H1 (cell line): ENCODE results near the gene GALNT2. TPM values are rescaled to one million over a fixed set of nuclear protein-coding genes. Genes with fewer than 3 reads are reported as not detected.

Source experiments
- CTCF ChIA-PET: fragments of 300-600 bp; sonication (Branson Sonifier 250); formaldehyde crosslinking; loops from one replicate; lab custom pipeline; 2021; ENCODE audit not compliant: partially characterized antibody; lab: Charles Lee
- POLR2A ChIA-PET: fragments of 300-600 bp; sonication (Branson Sonifier 250); formaldehyde crosslinking; loops from one replicate; lab custom pipeline; 2021; ENCODE audit warnings: inconsistent platforms; ENCODE audit not compliant: partially characterized antibody; lab: Charles Lee
- DNase-seq, 2 experiments: peaks; one replicate each; pipeline versions ENCODE4 v3.0.0 to v3.0.0-alpha.2; 2010 to 2022; ENCODE audit warnings: low spot score in 2 of 2, low read depth in 1 of 2, mixed read lengths in 1 of 2
- FAIRE-seq: peaks from 2 replicates; lab custom pipeline; 2011; peaks lifted over from hg19 to GRCh38; lab: Jason Lieb, UNC
- H2AFZ ChIP-seq: 2 replicates; pipeline ENCODE4 v1.8.1; 2012; ENCODE audit warnings: low read length, inconsistent platforms
- H2AK5ac ChIP-seq: 2 replicates; pipeline ENCODE4 v1.6.1; 2013; ENCODE audit warnings: low read depth, low read length
- H2BK120ac ChIP-seq: replicated peaks from 2 replicates; pipeline ENCODE3; 2013; ENCODE audit warnings: low read depth, low read length, inconsistent platforms
- H2BK12ac ChIP-seq: 2 replicates; pipeline ENCODE4 v1.6.1; 2013; ENCODE audit warnings: low read depth, low read length
- H2BK15ac ChIP-seq: 2 replicates; pipeline ENCODE4 v1.6.1; 2013; ENCODE audit warnings: low read length
- H2BK20ac ChIP-seq: 2 replicates; pipeline ENCODE4 v1.6.1; 2013; ENCODE audit warnings: low read length
- H2BK5ac ChIP-seq: 2 replicates; pipeline ENCODE4 v1.6.1; 2013; ENCODE audit warnings: low read depth, low read length
- H3K14ac ChIP-seq: 2 replicates; pipeline ENCODE4 v1.6.1; 2013; ENCODE audit warnings: inconsistent platforms; ENCODE audit not compliant: insufficient read length
- H3K18ac ChIP-seq: 2 replicates; pipeline ENCODE4 v1.6.1; 2013; ENCODE audit warnings: low read length; ENCODE audit errors: extremely low read depth
- H3K23ac ChIP-seq: 2 replicates; pipeline ENCODE4 v1.6.1; 2013; ENCODE audit warnings: inconsistent platforms; ENCODE audit not compliant: insufficient read length
- H3K23me2 ChIP-seq: 2 replicates; pipeline ENCODE4 v1.6.1; 2013; ENCODE audit warnings: low read depth, low read length
- H3K27ac ChIP-seq: 2 replicates; pipeline ENCODE4 v1.6.1; 2011; ENCODE audit warnings: low read depth, low read length, inconsistent platforms
- H3K27me3 ChIP-seq, 4 experiments: replicated peaks in 1 of 4; 1 replicate in 1 of 4; 2 replicates in 3 of 4; pipeline versions ENCODE4 v1.6.1 to v1.8.1; 2011 to 2013; ENCODE audit warnings: low read length in 3 of 4, mild to moderate bottlenecking in 3 of 4, inconsistent platforms in 2 of 4, mixed read lengths in 2 of 4, moderate library complexity in 1 of 4; ENCODE audit not compliant: control insufficient read depth in 3 of 4, insufficient read depth in 3 of 4; ENCODE audit errors: extremely low read depth in 1 of 4
- H3K36me3 ChIP-seq, 4 experiments: 2 replicates each; pipeline versions ENCODE4 v1.6.1 to v1.8.1; 2011 to 2013; ENCODE audit warnings: mild to moderate bottlenecking in 4 of 4, low read length in 3 of 4, moderate library complexity in 2 of 4, control low read depth in 1 of 4, inconsistent platforms in 1 of 4; ENCODE audit not compliant: insufficient read depth in 4 of 4, control insufficient read depth in 2 of 4
- H3K4ac ChIP-seq: replicated peaks from 2 replicates; pipeline ENCODE3; 2013; ENCODE audit warnings: low read length, low read depth, mixed read lengths, inconsistent platforms; ENCODE audit not compliant: insufficient read length
- H3K4me1 ChIP-seq, 4 experiments: replicated peaks in 1 of 4; 1 replicate in 1 of 4; 2 replicates in 3 of 4; pipeline versions ENCODE4 v1.6.1 to v1.8.1; 2011 to 2013; ENCODE audit warnings: low read length in 3 of 4, inconsistent platforms in 2 of 4, mixed read lengths in 1 of 4; ENCODE audit not compliant: insufficient read depth in 4 of 4, control insufficient read depth in 3 of 4
- H3K4me2 ChIP-seq, 2 experiments: 2 replicates each; pipeline versions ENCODE4 v1.6.1 to v1.8.1; 2011 to 2013; ENCODE audit warnings: low read depth in 2 of 2, low read length in 2 of 2, control low read depth in 1 of 2, inconsistent platforms in 1 of 2, mild to moderate bottlenecking in 1 of 2; ENCODE audit not compliant: insufficient read depth in 1 of 2
- H3K4me3 ChIP-seq, 4 experiments: fragments of 200-600, 300-600 bp in 1 of 4; sonication (generic), shearing (Covaris generic), sonication (Bioruptor Twin) in 1 of 4; 2 replicates each; pipeline versions ENCODE4 v1.5.1 to v1.8.1; 2011 to 2016; ENCODE audit warnings: low read length in 4 of 4, low read depth in 3 of 4, control low read depth in 2 of 4, inconsistent platforms in 2 of 4, mild to moderate bottlenecking in 2 of 4, mixed read lengths in 1 of 4, moderate library complexity in 1 of 4; ENCODE audit not compliant: insufficient read depth in 2 of 4; ENCODE audit errors: extremely low read depth in 1 of 4
- H3K56ac ChIP-seq: replicated peaks from 2 replicates; pipeline ENCODE3; 2013; ENCODE audit warnings: low read depth, mild to moderate bottlenecking, mixed read lengths, low read length, inconsistent platforms; ENCODE audit not compliant: insufficient read length
- H3K79me1 ChIP-seq: 2 replicates; pipeline ENCODE4 v1.6.1; 2013; ENCODE audit warnings: low read depth, low read length, control low read depth
- H3K79me2 ChIP-seq, 2 experiments: 2 replicates each; pipeline versions ENCODE4 v1.6.1 to v1.8.1; 2012 to 2013; ENCODE audit warnings: low read length in 2 of 2, mild to moderate bottlenecking in 2 of 2, inconsistent platforms in 1 of 2; ENCODE audit not compliant: insufficient read depth in 2 of 2, control insufficient read depth in 1 of 2
- H3K9ac ChIP-seq, 4 experiments: replicated peaks in 1 of 4; 1 replicate in 1 of 4; 2 replicates in 3 of 4; pipeline versions ENCODE4 v1.6.1 to v1.8.1; 2011 to 2013; ENCODE audit warnings: low read depth in 3 of 4, low read length in 3 of 4, control low read depth in 2 of 4, mild to moderate bottlenecking in 2 of 4, moderate library complexity in 2 of 4, inconsistent platforms in 1 of 4; ENCODE audit errors: extremely low read depth in 1 of 4
- H3K9me3 ChIP-seq, 2 experiments: 2 replicates each; pipeline versions ENCODE4 v1.6.1 to v1.8.1; 2012 to 2013; ENCODE audit warnings: mild to moderate bottlenecking in 2 of 2, moderate library complexity in 2 of 2, control low read depth in 1 of 2, inconsistent platforms in 1 of 2, low read depth in 1 of 2, low read length in 1 of 2, mixed read lengths in 1 of 2; ENCODE audit not compliant: insufficient read depth in 2 of 2
- H4K20me1 ChIP-seq, 2 experiments: replicated peaks in 1 of 2; 2 replicates each; pipeline versions ENCODE3 to v1.8.1; 2011 to 2013; ENCODE audit warnings: inconsistent platforms in 2 of 2, low read length in 2 of 2, mild to moderate bottlenecking in 1 of 2; ENCODE audit not compliant: insufficient read depth in 2 of 2, control insufficient read depth in 1 of 2
- H4K5ac ChIP-seq: 2 replicates; pipeline ENCODE4 v1.6.1; 2013; ENCODE audit warnings: low read length, low read depth, mixed read lengths, inconsistent platforms; ENCODE audit not compliant: insufficient read length
- H4K8ac ChIP-seq: 2 replicates; pipeline ENCODE4 v1.8.0; 2013; ENCODE audit warnings: mild to moderate bottlenecking, moderate library complexity, low read length, inconsistent platforms; ENCODE audit not compliant: insufficient read depth; ENCODE audit errors: extremely low read depth
- H4K91ac ChIP-seq: replicated peaks from 2 replicates; pipeline ENCODE3; 2013; ENCODE audit warnings: low read length, mixed read lengths, inconsistent platforms; ENCODE audit not compliant: insufficient read length
- ATF2 ChIP-seq: IDR thresholded peaks from 2 replicates; pipeline ENCODE4 v1.6.1; 2012; ENCODE audit warnings: low read length, inconsistent platforms
- ATF3 ChIP-seq: IDR thresholded peaks from 2 replicates; pipeline ENCODE4 v1.6.1; 2011; ENCODE audit warnings: low read depth, mild to moderate bottlenecking, low read length; ENCODE audit not compliant: insufficient read depth
- BRCA1 ChIP-seq: IDR thresholded peaks from 2 replicates; pipeline ENCODE4 v1.6.1; 2012; ENCODE audit warnings: low read depth, low read length, improper control_type of control experiment
- CEBPB ChIP-seq: IDR thresholded peaks from 2 replicates; pipeline ENCODE4 v1.6.1; 2012; ENCODE audit warnings: low read depth, low read length
- EGR1 ChIP-seq: IDR thresholded peaks from 2 replicates; pipeline ENCODE4 v1.6.1; 2011; ENCODE audit warnings: low read depth, low read length, borderline replicate concordance
- GTF2F1 ChIP-seq: IDR thresholded peaks from 2 replicates; pipeline ENCODE4 v1.6.1; 2012; ENCODE audit warnings: low read depth, low read length, improper control_type of control experiment, borderline replicate concordance
- KDM1A ChIP-seq: fragments of 200-600, 300-600 bp; sonication (generic); IDR thresholded peaks from 2 replicates; pipeline ENCODE4 v1.7.1; 2016; ENCODE audit warnings: mild to moderate bottlenecking, low read length, borderline replicate concordance
- KDM4A ChIP-seq: IDR thresholded peaks from one replicate; pipeline ENCODE4 v1.7.1; 2012; ENCODE audit warnings: low read depth, mild to moderate bottlenecking, moderate library complexity, low read length, inconsistent platforms; ENCODE audit not compliant: severe bottlenecking
- NRF1 ChIP-seq: IDR thresholded peaks from 2 replicates; pipeline ENCODE4 v1.6.1; 2011; ENCODE audit warnings: mild to moderate bottlenecking, low read depth, low read length, improper control_type of control experiment
- RAD21 ChIP-seq, 2 experiments: IDR thresholded peaks in 1 of 2; conservative IDR thresholded peaks in 1 of 2; 2 replicates each; pipeline ENCODE4 v1.6.1; 2011; ENCODE audit warnings: low read depth in 2 of 2, low read length in 2 of 2, improper control_type of control experiment in 1 of 2, inconsistent platforms in 1 of 2, mild to moderate bottlenecking in 1 of 2, moderate library complexity in 1 of 2
- RFX5 ChIP-seq: IDR thresholded peaks from 2 replicates; pipeline ENCODE4 v1.6.1; 2011; ENCODE audit warnings: low read depth, low read length, improper control_type of control experiment, borderline replicate concordance
- TCF12 ChIP-seq: IDR thresholded peaks from 2 replicates; pipeline ENCODE4 v1.6.1; 2011; ENCODE audit warnings: low read depth, mild to moderate bottlenecking, low read length
- WGBS, 2 experiments: shearing (Covaris generic) in 1 of 2; methylation state at CpG; one replicate each; pipeline versions ENCODE4 v1.1.6 to v1.1.7; 2013 to 2015; ENCODE audit warnings: low lambda C conversion rate in 2 of 2, mixed read lengths in 2 of 2, inconsistent platforms in 1 of 2, low coverage in 1 of 2, missing lambda C conversion rate in 1 of 2; ENCODE audit not compliant: insufficient replicate concordance in 2 of 2, insufficient coverage in 1 of 2, insufficient read length in 1 of 2; ENCODE audit errors: extremely low coverage in 1 of 2, missing lambda C conversion rate in 1 of 2; 5-methylcytosine and 5-hydroxymethylcytosine counted together
- polyA plus RNA-seq, 7 experiments: library from polyadenylated mRNA; depleted of rRNA in 3 of 7; stranded (reverse) in 5 of 7; unstranded in 2 of 7; fragments of >200 nt in 5 of 7; fragments of 200-250 nt in 2 of 7; gene quantifications; 1 replicate in 5 of 7; 2 replicates in 1 of 7; 4 replicates in 1 of 7; pipeline versions ENCODE4 v1.2.1 to v1.2.3, GENCODE V29; 2011 to 2013; ENCODE audit warnings: missing spikeins in 2 of 7, mixed read lengths in 2 of 7
- total RNA-seq: library from RNA; stranded (reverse); fragmentation: NEBNext Ultra II Directional; extraction: Animal tissue kit (Norgen Biotek cat#: 25700); gene quantifications from 2 replicates; pipeline ENCODE4 v1.2.1, GENCODE V29; 2021

The GALNT2 gene
- total and polyA plus RNA-seq, 2 of the 8 experiments (the other 6 are each of a cell fraction or from before 2014, with no cell fraction given) = 34.5 to 75.3 TPM

DNA sequence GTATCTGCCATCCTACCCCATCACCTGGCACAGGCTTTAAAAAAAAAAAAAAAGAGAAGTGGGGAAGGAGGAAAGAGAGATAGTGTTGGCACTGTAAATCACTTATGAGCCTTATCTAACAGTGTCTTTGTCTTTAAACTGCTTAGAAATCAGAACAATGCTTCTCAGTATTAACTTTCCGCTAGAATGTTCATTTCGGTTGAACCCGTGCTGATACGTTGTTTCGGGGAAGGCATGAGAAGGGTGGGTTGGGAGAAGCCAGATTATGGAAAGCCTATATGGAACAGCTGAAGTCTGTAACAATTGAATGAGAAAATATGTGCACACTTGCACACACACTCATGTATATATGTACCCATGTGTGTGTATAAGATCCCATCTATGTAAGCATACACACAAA, 170.8 kb downstream of the GALNT2 start:
- Histone ChIP-seq H3K79me1 (no peaks in the 10 kb centered on the region), H3K27me3 (no peaks in the 10 kb centered on the region), H3K4me1 (peaks cover 0 to 4% (median 0%) of the 10 kb centered on the region in 4 experiments; a peak in 1 of 7 replicates), H3K4ac (no peak overlapping the region), H2AK5ac (no peak overlapping the region), H3K9me3 (no peaks in the 10 kb centered on the region), H2AFZ (no peak overlapping the region), H2BK12ac (no peak overlapping the region), H3K23ac (no peak overlapping the region), H3K36me3 (no peaks in the 10 kb centered on the region), H3K18ac (no peak overlapping the region), H3K14ac (no peak overlapping the region), H4K5ac (no peak overlapping the region), H2BK15ac (no peak overlapping the region), H3K27ac (no peak overlapping the region), H3K79me2 (no peaks in the 10 kb centered on the region), H3K4me2 (no peak overlapping the region), H2BK120ac (no peak overlapping the region), H4K8ac (no peak overlapping the region), H4K20me1 (no peaks in the 10 kb centered on the region), H4K91ac (no peak overlapping the region), H3K4me3 (no peak overlapping the region), H3K56ac (no peak overlapping the region), H2BK20ac (no peak overlapping the region), H2BK5ac (no peak overlapping the region), H3K9ac (no peak overlapping the region), H3K23me2 (no peaks in the 10 kb centered on the region)
- 83% methylated on average over 5 of the region's 5 CpGs; no CpG with 5 or more reads in 1 of the 2 experiments for WGBS, 2 experiments
- ChIA-PET CTCF (interaction anchor here (0.6 to 1.6 kb wide), 3 partner anchors 14 to 552 kb away, joined by 3 to 4 read pairs (median 3); no protein-coding TSS in a partner anchor), POLR2A (interaction anchor here (1.8 kb wide), 1 partner anchor 13 kb away, joined by 7 read pairs; no protein-coding TSS in a partner anchor)
- no peak for DNase-seq
- FAIRE-seq = no peak
- no peak for TF ChIP-seq ATF3
- no peak for TF ChIP-seq NRF1
- TF ChIP-seq BRCA1 = no peak
- TF ChIP-seq KDM4A = no peak
- TF ChIP-seq CEBPB = no peak
- no peak for TF ChIP-seq ATF2
- TF ChIP-seq TCF12 = no peak
- TF ChIP-seq GTF2F1 = no peak
- no peak for TF ChIP-seq RAD21 (IDR thresholded peaks at IDR 0.05 in 1 of 2, conservative IDR thresholded peaks at IDR 0.05 in 1 of 2; ENCODE audit: low read depth in 2 of 2, low read length in 2 of 2)
- no peak for TF ChIP-seq RFX5
- TF ChIP-seq KDM1A = no peak
- TF ChIP-seq EGR1 = no peak
